ENCODE results near the gene GLT6D1. TPM values are rescaled to one million over a fixed set of nuclear protein-coding genes. Genes with fewer than 3 reads are reported as not detected.

Gene GLT6D1, protein sequence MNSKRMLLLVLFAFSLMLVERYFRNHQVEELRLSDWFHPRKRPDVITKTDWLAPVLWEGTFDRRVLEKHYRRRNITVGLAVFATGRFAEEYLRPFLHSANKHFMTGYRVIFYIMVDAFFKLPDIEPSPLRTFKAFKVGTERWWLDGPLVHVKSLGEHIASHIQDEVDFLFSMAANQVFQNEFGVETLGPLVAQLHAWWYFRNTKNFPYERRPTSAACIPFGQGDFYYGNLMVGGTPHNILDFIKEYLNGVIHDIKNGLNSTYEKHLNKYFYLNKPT
- not detected in 5 replicates for total RNA-seq (2022; extraction: Qiagen RNA extraction; ENCODE audit: low read depth)

GRCh38 chr9:135639196-135639595, at the start of gene GLT6D1:
TSS of gene GLT6D1 (minus strand) at chr9:135639540. CDS start at chr9:135639187, 353 bp downstream.

GRCh38 chr9:135662758-135663450, 23.6 kb upstream of the GLT6D1 start, which contains the start of gene LCN9:
TSS of gene LCN9 (plus strand) at chr9:135663309. CDS start at chr9:135663322, 13 bp downstream.

Other genes with a start within 250 kb of the GLT6D1 start
- gene PPP1R26, start 159.8 kb downstream of the GLT6D1 start, total RNA-seq (2022; extraction: Qiagen RNA extraction; ENCODE audit: low read depth): 15.3 to 21.2 TPM (median 18.7 TPM) in 5 replicates
- 101 to 134 TPM (median 128 TPM) in 5 replicates for gene MRPS2, start 138.9 kb downstream of the GLT6D1 start, total RNA-seq (2022; extraction: Qiagen RNA extraction; ENCODE audit: low read depth)
- gene LCN1, start 118.1 kb downstream of the GLT6D1 start, total RNA-seq (2022; extraction: Qiagen RNA extraction; ENCODE audit: low read depth): not detected in 5 replicates
- gene OBP2A, start 93.4 kb downstream of the GLT6D1 start, total RNA-seq (2022; extraction: Qiagen RNA extraction; ENCODE audit: low read depth): not detected in 5 replicates
- 0.14 to 0.27 TPM (median 0.21 TPM) in 3 of 5 replicates, not detected in the others for gene PAEP, start 77.8 kb downstream of the GLT6D1 start, total RNA-seq (2022; extraction: Qiagen RNA extraction; ENCODE audit: low read depth)
- not detected in 5 replicates for gene LCN9, start 23.8 kb upstream of the GLT6D1 start, total RNA-seq (2022; extraction: Qiagen RNA extraction; ENCODE audit: low read depth)
- 0.07 to 0.09 TPM in 2 of 5 replicates, not detected in the others for gene SOHLH1, start 59.9 kb upstream of the GLT6D1 start, total RNA-seq (2022; extraction: Qiagen RNA extraction; ENCODE audit: low read depth)
- gene KCNT1, start 62.6 kb upstream of the GLT6D1 start, total RNA-seq (2022; extraction: Qiagen RNA extraction; ENCODE audit: low read depth): not detected in 5 replicates